ENCODE results near the gene ALDH1A1. TPM values are rescaled to one million over a fixed set of nuclear protein-coding genes. Genes with fewer than 3 reads are reported as not detected.
A peak's percentile ranks its signal among the peaks of the same experiment; 100 is the strongest.

The ALDH1A1 gene
- total RNA-seq, 1 donor from 2014 or later, result 3,265 TPM

DNA sequence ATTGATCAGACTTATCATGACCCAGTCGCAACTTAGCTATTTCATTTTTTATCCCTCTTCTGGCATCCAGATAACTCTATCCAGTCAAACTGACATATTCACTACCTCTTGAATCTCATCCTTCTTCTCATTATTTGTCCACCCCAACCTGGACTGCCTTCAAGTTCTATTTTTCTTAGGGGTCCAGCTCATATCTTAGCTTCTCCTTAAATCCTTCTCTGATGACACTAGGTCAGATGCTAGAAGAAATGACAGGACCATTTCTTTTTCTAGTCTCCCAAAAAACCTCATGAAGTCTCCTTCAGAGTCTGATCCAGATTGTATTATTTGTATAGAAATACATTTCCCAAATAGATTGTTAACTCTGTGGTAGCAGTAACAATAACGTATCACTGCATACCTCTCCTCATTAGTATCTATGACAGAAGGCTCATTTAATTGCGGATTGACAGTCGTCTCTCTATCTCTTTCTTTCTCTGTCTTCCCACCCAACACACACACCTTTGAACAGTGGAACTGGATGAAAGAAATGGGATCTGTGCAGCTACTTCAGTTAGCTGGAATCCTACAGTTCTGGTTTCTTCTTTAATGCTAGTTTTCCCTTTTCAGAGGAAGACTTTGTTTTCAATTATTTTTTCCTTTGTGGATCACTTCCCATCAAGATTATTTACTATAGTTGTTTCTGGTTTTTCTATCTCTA is 33.5 kb downstream of the ALDH1A1 start:
- no peak for DNase-seq (ENCODE audit: low read depth in 2 of 2)

DNA sequence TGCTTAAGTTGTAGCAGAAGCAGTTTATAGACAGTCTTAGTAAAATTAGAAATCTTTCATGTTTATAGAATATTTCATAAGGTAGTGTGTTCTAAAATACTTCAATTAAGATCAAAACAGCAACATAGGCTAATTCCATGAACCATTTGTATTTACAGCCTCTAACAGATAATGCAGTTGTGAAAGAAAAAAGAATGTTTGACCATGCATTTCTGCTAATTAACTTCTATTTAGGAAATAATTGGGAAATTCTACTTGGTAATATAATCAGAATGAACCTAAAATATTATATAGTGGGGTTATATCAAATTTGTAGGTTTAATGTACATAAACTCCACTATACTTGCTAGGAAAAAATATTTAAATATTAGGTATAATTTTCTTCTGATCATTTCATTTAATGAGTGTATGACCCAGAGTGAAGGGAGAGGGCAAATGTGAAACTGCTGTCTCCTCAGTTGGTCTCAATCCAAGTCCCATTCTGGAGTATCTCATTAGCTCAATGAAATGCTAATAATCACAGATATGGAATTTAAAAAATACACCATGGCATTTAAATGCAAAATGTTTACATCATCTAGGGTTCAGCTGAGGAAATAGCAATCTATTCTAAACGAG is 34.9 kb downstream of the ALDH1A1 start:
- DNase-seq (ENCODE audit: low read depth in 2 of 2), result no peak

- no peak for DNase-seq (ENCODE audit: low read depth in 2 of 2)
Measured at GRCh38 chr9:72915659-72916058, 37.2 kb downstream of the ALDH1A1 start.

GRCh38 chr9:72914750-72915149 is 38.1 kb downstream of the ALDH1A1 start:
- no peak for DNase-seq (ENCODE audit: low read depth in 2 of 2)

DNA sequence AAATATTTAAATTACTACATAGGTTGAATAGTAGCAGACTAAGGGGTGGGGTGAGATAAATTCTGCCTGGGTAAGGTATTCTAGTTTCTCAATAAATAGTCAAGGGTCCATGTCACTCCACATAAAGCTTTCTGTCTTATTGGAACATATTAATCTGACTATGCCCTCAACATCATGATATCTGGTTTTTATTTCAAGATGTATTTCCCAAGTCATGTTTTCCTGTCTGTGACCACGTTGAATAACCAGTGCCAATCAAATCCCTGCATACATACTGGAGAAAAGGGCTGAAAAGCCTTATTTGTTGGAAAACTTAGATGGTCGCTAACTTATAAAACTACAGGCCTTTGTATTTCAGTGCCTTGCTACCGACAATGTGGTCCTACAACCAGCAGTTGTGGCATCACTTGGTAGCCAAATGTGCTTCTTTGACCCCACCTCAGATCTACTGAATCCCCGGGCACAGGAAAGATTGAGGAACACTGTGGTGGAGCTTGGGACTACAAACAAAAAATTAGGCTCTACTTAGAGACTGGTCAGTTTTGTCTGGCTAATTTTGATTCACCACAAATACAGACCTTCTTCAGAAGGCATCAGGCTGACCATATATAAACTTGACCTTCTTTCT is 39.4 kb downstream of the ALDH1A1 start:
- DNase-seq (ENCODE audit: low read depth in 2 of 2), result no peak

GRCh38 chr9:72912476-72913381 is 40.1 kb downstream of the ALDH1A1 start:
- no peak for DNase-seq (ENCODE audit: low read depth in 2 of 2)

GRCh38 chr9:72911816-72912215 is 41.0 kb downstream of the ALDH1A1 start:
- no peak for DNase-seq (ENCODE audit: low read depth in 2 of 2)

DNA sequence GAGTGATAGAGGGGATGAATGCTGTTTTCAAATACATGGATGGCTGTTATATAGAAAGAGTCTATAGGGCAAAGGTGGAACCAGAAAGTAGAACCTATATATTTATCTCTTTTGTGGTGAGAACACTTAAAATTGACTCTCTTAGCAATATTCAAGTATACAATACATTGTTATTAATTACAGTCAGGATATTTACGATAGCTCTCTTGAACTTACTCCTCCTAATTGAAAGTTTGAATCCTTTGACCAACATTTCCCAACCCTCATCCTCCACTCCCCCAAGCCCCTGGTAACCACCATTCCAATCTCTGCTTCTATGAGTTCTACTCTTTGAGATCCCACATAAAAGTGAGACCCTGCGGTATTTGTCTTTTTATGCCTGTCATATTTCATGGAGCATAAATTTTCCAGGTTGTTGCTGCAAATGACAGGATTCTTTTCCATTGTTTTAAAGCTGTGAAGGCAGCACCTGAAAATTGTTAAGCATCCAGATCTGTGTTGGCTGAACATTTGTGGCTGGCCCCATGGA is 41.5 kb downstream of the ALDH1A1 start:
- no peak for DNase-seq (ENCODE audit: low read depth in 2 of 2)

DNA sequence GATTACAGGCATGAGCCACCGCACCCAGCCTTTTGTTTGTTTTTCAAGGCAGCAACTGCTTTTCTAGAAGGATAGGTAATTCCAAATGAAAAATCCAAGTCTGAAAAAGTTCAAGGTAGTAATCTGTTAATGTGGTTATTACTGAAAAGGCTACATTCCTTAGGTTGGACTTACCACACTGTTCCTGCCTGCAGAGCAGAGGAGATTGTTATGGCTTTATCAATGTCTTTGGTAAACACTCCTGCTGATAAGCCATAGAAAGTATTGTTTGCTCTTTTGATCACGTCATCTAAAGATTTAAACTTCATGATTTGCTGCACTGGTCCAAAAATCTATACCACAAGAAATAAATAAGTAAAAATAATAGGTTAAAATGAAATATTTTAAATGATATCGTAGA is 43.4 kb downstream of the ALDH1A1 start:
- no peak for DNase-seq (ENCODE audit: low read depth in 2 of 2)

DNA sequence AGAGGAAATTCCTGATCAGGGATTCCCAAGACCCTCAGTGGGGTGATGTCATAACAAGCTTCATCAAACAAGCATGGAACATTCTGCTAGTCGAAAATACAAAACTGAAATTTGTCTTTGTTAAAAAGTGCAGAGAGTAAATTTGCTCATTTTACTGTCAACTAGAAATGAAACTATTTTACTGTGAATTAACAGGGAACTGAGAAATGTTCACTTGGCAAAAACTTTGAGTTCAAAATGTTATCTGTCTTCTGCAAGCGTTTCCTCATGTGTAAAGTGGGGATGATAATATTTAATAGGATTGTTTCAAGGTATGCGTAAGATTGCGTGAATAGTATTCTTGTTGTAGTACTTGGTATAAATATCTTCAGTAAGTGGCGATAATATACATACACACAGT is 45.4 kb downstream of the ALDH1A1 start:
- DNase-seq (ENCODE audit: low read depth in 2 of 2), result peak in 1 of 2 donors; percentile 41

DNA sequence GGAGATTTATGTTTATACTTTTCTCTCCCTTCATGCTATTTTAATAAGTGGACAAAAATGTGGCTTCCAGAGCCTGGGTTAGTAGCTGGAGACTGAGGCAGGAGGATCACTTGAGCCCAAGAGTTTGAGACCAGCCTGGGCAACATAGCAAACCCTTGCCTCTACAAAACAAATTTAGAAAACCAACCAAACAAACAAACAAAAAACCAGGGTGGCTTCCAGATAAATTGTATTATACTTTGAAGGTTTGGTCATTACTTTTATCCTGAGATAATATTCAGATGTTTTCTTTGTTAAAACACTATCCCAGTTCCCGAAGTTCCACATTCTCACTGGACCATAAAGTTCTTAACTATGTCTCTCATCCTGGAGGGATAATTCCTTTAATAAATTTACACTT is 46.0 kb downstream of the ALDH1A1 start:
- no peak for DNase-seq (ENCODE audit: low read depth in 2 of 2)

GRCh38 chr9:72905514-72906480 is 47.1 kb downstream of the ALDH1A1 start:
- DNase-seq (ENCODE audit: low read depth in 2 of 2), result no peak

DNA sequence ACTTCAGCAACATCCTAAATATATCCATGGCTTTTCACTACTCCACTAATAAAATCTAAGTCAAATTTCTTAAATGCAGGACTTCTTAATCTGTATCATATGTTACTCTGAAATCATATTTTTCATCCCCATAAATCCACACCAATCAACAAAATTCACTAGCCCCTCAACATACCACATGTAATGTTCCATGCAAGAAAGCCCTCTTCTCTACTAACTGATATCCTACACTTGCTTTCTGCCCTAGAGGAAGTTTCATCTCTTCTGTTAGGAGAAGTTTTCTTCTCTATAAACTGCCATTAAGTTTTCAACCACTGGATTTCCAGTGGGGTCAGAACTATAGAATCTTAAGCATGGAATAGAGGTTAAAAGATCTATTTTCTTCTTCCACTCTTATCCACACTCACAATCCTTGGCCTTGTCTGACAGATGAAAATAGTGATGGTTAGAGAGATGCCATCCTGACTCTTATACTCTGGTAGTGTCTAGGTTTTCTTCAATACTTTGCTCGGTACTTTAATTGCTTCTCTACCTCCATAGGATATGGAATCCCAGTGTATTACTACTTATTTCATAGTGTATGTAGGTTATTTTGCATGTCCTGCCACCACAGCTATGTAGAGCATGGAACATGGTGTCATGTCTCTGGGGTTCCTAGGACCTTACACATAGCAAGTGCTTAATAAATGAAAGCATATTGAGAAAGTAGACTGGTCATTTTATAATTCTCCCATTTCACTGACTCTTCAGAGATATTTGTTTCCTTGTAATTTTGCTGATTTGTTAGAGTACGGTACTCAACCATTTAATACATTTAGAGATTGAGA is 48.4 kb downstream of the ALDH1A1 start:
- DNase-seq (ENCODE audit: low read depth in 2 of 2), result no peak

DNA sequence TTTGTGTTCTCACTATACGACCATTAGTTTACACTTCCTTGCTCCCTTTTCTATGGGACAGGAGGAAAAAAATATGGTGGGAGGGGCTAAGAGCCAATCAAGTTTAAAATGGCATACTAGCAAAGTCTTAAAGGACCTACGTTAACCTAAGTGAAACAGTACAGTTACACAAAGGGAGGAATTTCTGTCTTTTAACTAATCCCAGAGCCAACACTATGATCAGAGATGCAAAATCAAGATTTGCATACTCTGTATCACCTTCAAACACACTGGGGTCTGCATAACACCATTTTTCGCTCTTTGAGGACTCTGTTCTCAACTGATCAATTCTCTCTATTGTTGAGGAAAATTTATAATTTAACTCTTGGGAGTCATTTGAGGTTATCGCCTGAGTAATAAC is 49.8 kb downstream of the ALDH1A1 start:
- DNase-seq (ENCODE audit: low read depth in 2 of 2), result no peak

GRCh38 chr9:72902268-72902667 is 50.6 kb downstream of the ALDH1A1 start:
- no peak for DNase-seq (ENCODE audit: low read depth in 2 of 2)

DNA sequence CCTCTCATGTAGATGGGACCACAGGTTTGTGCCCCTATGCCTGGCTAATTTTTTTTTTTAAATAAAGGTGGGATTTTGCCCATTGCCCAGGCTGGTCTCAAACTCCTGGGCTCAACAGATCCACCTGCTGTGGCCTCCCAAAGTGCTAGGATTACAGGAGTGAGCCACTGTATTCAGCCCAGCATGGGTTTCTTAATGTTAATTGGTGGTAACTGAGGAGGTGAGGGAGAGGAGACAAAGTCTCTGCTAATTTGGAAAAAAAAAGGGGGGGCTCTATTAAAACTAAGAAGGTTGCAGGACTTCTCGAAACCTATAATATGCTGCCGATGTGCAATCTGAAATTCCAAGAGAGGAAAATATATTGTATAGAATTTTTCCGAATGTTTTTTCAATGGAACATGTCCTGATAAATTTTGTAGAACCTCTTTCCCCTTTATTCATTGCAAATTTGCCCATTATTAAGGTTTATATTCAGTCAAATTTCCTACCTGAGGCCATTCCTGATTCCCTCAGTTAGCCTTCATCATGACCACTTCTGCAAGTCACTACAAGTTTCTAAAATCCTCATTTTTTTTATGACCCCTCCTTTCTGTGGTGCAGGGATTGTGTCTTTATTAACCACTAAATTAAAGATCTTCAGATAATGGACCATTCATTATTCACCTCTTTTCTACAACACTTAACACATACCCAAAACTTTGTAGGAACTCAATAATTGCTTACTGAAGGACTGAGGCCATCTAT is 52.9 kb downstream of the ALDH1A1 start:
- DNase-seq (ENCODE audit: low read depth in 2 of 2), result no peak

DNA sequence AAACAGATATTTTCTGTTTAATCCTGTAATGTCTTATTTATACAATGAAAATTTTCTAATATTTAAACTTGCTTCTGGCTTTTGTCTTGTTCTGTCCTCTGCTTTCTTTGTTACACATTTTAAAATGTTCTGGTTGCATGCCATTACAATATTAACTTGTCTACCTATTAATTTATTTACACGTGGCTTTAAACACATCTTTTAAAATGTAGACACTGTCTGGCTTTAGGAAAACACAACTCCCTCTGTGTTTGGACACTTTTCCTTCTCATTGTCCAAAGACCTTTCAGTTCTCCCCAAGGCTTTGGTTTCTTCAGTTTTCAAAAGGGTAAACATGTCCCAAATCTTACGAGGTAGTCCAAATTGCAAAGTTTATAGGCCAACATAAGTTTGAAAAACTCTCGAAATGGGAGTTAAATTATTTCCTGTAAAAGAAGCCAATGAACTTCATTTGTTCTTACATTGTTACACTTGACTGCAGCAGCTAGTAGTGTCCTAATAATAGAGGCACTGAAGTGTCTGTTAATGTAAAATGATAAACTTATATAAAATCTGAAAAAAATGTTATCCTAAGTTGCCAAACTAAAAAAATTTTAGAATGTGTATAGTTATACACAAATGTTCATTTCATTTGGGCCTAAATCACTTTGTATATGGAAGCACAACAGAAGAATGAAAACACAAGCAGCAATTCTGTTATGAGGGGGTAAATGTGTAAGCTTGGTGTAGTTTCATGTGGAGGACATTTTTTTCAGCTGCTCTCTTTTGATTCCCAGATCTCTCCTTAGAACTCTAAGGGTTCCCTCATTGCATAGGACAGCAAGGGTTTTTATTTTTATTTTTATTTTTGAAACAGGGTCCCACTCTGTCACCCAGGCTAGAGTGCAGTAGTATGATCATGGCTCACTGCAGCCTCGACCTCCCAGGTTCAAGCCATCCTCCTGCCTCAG is 53.8 kb downstream of the ALDH1A1 start:
- no peak for DNase-seq (ENCODE audit: low read depth in 2 of 2)

DNA sequence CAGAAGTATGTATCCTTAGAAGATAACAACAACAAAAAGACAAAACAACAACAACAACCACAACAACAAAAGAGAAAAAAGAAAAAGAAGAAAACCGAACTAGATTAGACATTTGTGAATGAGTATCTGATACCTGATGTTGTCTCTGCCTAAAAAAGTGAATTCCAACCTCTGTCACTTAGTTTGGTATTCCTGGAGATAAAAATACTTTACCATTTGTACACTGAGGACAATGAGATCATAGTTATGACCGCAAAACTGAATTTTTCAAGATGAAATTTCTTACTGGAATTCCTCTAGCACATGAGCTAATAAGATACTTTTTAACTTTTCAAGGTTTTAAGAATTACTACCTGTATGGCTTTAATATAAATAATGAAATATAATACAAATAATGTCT is 54.5 kb downstream of the ALDH1A1 start:
- no peak for DNase-seq (ENCODE audit: low read depth in 2 of 2)

Data from lung microvascular endothelial cell (primary cell).